Spinal cord (tissue), 10 donors: ENCODE results near the gene SH3RF2. TPM values are rescaled to one million over a fixed set of nuclear protein-coding genes. Genes with fewer than 3 reads are reported as not detected.
A peak's percentile ranks its signal among the peaks of the same experiment; 100 is the strongest.
"Not testable (repeated sequence)": the region's sequence is repeated elsewhere in the genome, so short reads cannot be mapped to it uniquely, and the experiment has no call there.

Source experiments
- DNase-seq, 6 donors: peaks; one replicate each; pipeline versions ENCODE4 v3.0.0 to v3.0.0-alpha.2; 2013 to 2015; ENCODE audit warnings: low spot score in 6 of 6, low read depth in 4 of 6
- H3K27ac ChIP-seq: one replicate; pipeline ENCODE4 v1.5.1; 2013; ENCODE audit warnings: low read depth, low read length, control low read depth
- H3K27me3 ChIP-seq: one replicate; pipeline ENCODE4 v1.6.1; 2013; ENCODE audit warnings: low read length; ENCODE audit not compliant: control insufficient read depth, insufficient read depth
- H3K36me3 ChIP-seq: one replicate; pipeline ENCODE4 v1.6.1; 2013; ENCODE audit warnings: low read length; ENCODE audit not compliant: control insufficient read depth, insufficient read depth
- H3K4me1 ChIP-seq: one replicate; pipeline ENCODE4 v1.6.1; 2013; ENCODE audit warnings: low read length; ENCODE audit not compliant: control insufficient read depth, insufficient read depth
- H3K4me3 ChIP-seq: one replicate; pipeline ENCODE4 v1.5.1; 2013; ENCODE audit warnings: low read depth, low read length, control low read depth
- H3K9me3 ChIP-seq: one replicate; pipeline ENCODE4 v1.6.1; 2013; ENCODE audit warnings: low read length; ENCODE audit not compliant: control insufficient read depth, insufficient read depth
- WGBS: methylation state at CpG from one replicate; pipeline ENCODE4 v1.1.5; 2013; ENCODE audit warnings: missing lambda C conversion rate; ENCODE audit not compliant: insufficient coverage; 5-methylcytosine and 5-hydroxymethylcytosine counted together
- polyA plus RNA-seq, 2 donors: library from polyadenylated mRNA; unstranded; fragments of 120-200 nt; gene quantifications; one replicate each; pipeline ENCODE4 v1.2.1, GENCODE V29; 2013; ENCODE audit not compliant: insufficient read length in 2 of 2
- total RNA-seq, 2 donors: library from RNA; depleted of rRNA in 1 of 2; stranded (reverse); fragments of 120-200 nt in 1 of 2; fragments of >200 nt in 1 of 2; gene quantifications; one replicate each; pipeline versions ENCODE4 v1.2.3 to v1.2.4, GENCODE V29; 2013 to 2014
- donor health status: healthy.

The SH3RF2 gene
- total and polyA plus RNA-seq, 4 donors, result 0.25 to 0.94 (median 0.34) TPM

GRCh38 chr5:145946112-145946861, 9.9 kb downstream of the SH3RF2 start:
- Histone ChIP-seq H3K36me3 (no peaks in the 10 kb centered on the region), H3K27me3 (no peaks in the 10 kb centered on the region), H3K27ac (no peak overlapping the region), H3K9me3 (no peaks in the 10 kb centered on the region), H3K4me1 (no peaks in the 10 kb centered on the region), H3K4me3 (no peak overlapping the region)
- no CpG with 5 or more reads among the region's 4 CpGs for WGBS
- no peak for DNase-seq

GRCh38 chr5:145947581-145947980, 11.2 kb downstream of the SH3RF2 start:
- no peak overlapping the region for H3K4me3 ChIP-seq
- DNase-seq, result no peak
- no peaks in the 10 kb centered on the region for H3K36me3 ChIP-seq
- H3K27ac ChIP-seq, result no peak overlapping the region
- H3K4me1 ChIP-seq, result no peaks in the 10 kb centered on the region
- H3K27me3 ChIP-seq, result no peaks in the 10 kb centered on the region
- no peaks in the 10 kb centered on the region for H3K9me3 ChIP-seq

GRCh38 chr5:145948047-145948446, 11.7 kb downstream of the SH3RF2 start:
- Histone ChIP-seq H3K4me3 (no peak overlapping the region), H3K4me1 (no peaks in the 10 kb centered on the region), H3K27me3 (no peaks in the 10 kb centered on the region), H3K27ac (no peak overlapping the region), H3K36me3 (no peaks in the 10 kb centered on the region), H3K9me3 (no peaks in the 10 kb centered on the region)
- 96% methylated on average over 3 of the region's 3 CpGs for WGBS
- no peak for DNase-seq

- 69% methylated on average over 5 of the region's 6 CpGs for WGBS
- H3K9me3 ChIP-seq, result no peaks in the 10 kb centered on the region
- no peaks in the 10 kb centered on the region for H3K4me1 ChIP-seq
- no peak overlapping the region for H3K27ac ChIP-seq
- no peaks in the 10 kb centered on the region for H3K27me3 ChIP-seq
- peak in 1 of 6 donors; percentile 23 for DNase-seq
- no peaks in the 10 kb centered on the region for H3K36me3 ChIP-seq
- H3K4me3 ChIP-seq, result no peak overlapping the region
Observed at GRCh38 chr5:145948921-145949320, 12.5 kb downstream of the SH3RF2 start.

- Histone ChIP-seq H3K27ac (no peak overlapping the region), H3K4me3 (no peak overlapping the region), H3K4me1 (no peaks in the 10 kb centered on the region), H3K27me3 (no peaks in the 10 kb centered on the region), H3K9me3 (no peaks in the 10 kb centered on the region), H3K36me3 (no peaks in the 10 kb centered on the region)
- whole genome bisulfite sequencing, result 0% methylated on average over 1 of the region's 2 CpGs
- no peak for DNase-seq
Observed at GRCh38 chr5:145949474-145949873, 13.1 kb downstream of the SH3RF2 start.

GRCh38 chr5:145951071-145951470, 14.7 kb downstream of the SH3RF2 start:
- H3K27ac ChIP-seq, result no peak overlapping the region
- H3K9me3 ChIP-seq, result no peaks in the 10 kb centered on the region
- WGBS, result 69% methylated on average over 3 of the region's 3 CpGs
- H3K27me3 ChIP-seq, result no peaks in the 10 kb centered on the region
- no peak for DNase-seq
- no peaks in the 10 kb centered on the region for H3K4me1 ChIP-seq
- no peak overlapping the region for H3K4me3 ChIP-seq
- no peaks in the 10 kb centered on the region for H3K36me3 ChIP-seq

GRCh38 chr5:145953202-145953601, 16.8 kb downstream of the SH3RF2 start:
- H3K27ac ChIP-seq, result no peak overlapping the region
- H3K36me3 ChIP-seq, result no peaks in the 10 kb centered on the region
- no peaks in the 10 kb centered on the region for H3K27me3 ChIP-seq
- no peak for DNase-seq
- WGBS, result 50% methylated on average over 2 of the region's 2 CpGs
- H3K4me3 ChIP-seq, result no peak overlapping the region
- no peaks in the 10 kb centered on the region for H3K4me1 ChIP-seq
- H3K9me3 ChIP-seq, result no peaks in the 10 kb centered on the region

- no CpG with 5 or more reads among the region's 3 CpGs for WGBS
- H3K9me3 ChIP-seq, H3K36me3 ChIP-seq, H3K27ac ChIP-seq, H3K4me3 ChIP-seq, DNase-seq, H3K4me1 ChIP-seq, H3K27me3 ChIP-seq: not testable (repeated sequence)
Observed at GRCh38 chr5:145954140-145954539, 17.8 kb downstream of the SH3RF2 start.

- Histone ChIP-seq H3K27me3 (no peaks in the 10 kb centered on the region), H3K4me3 (no peak overlapping the region), H3K9me3 (no peaks in the 10 kb centered on the region), H3K36me3 (no peaks in the 10 kb centered on the region), H3K27ac (no peak overlapping the region), H3K4me1 (no peaks in the 10 kb centered on the region)
- 100% methylated on average over 1 of the region's 3 CpGs for WGBS
- DNase-seq, result no peak
Observed at GRCh38 chr5:145957388-145957787, 21.0 kb downstream of the SH3RF2 start.

- no peaks in the 10 kb centered on the region for H3K9me3 ChIP-seq
- H3K27ac ChIP-seq, result no peak overlapping the region
- H3K4me3 ChIP-seq, result no peak overlapping the region
- H3K4me1 ChIP-seq, result no peaks in the 10 kb centered on the region
- H3K36me3 ChIP-seq, result no peaks in the 10 kb centered on the region
- no peak for DNase-seq
- 82% methylated on average over 5 of the region's 6 CpGs for WGBS
- no peaks in the 10 kb centered on the region for H3K27me3 ChIP-seq
Observed at GRCh38 chr5:145958436-145958835, 22.1 kb downstream of the SH3RF2 start.
